ENCODE results near the gene CDC42BPA.

Gene CDC42BPA

GRCh38 chr1:227185291-227185690, 133.0 kb downstream of the CDC42BPA start:
- Histone ChIP-seq H3K27me3 (ENCODE audit: control insufficient read depth in 5 of 5, insufficient read depth in 4 of 5, low read length in 5 of 5) (no peaks in the 10 kb centered on the region), H3K4me3 (ENCODE audit: low read depth in 1 of 5, low read length in 5 of 5) (no peak overlapping the region), H3K27ac (ENCODE audit: low read depth, low read length) (no peak overlapping the region), H3K9ac (ENCODE audit: low read length in 5 of 5) (no peak overlapping the region), H3K4me1 (ENCODE audit: control insufficient read depth in 5 of 5, insufficient read depth in 5 of 5, low read length in 5 of 5) (no peaks in the 10 kb centered on the region), H3K9me3 (ENCODE audit: control insufficient read depth in 5 of 5, low read length in 5 of 5) (no peaks in the 10 kb centered on the region), H3K36me3 (ENCODE audit: control insufficient read depth in 5 of 5, insufficient read depth in 5 of 5, low read length in 5 of 5) (no peaks in the 10 kb centered on the region)

GRCh38 chr1:227182012-227182411, 136.3 kb downstream of the CDC42BPA start:
- Histone ChIP-seq H3K27ac (ENCODE audit: low read depth, low read length) (no peak overlapping the region), H3K36me3 (ENCODE audit: control insufficient read depth in 5 of 5, insufficient read depth in 5 of 5, low read length in 5 of 5) (peaks cover 0 to 4% (median 0%) of the 10 kb centered on the region in 5 donors), H3K4me1 (ENCODE audit: control insufficient read depth in 5 of 5, insufficient read depth in 5 of 5, low read length in 5 of 5) (no peaks in the 10 kb centered on the region), H3K9ac (ENCODE audit: low read length in 5 of 5) (no peak overlapping the region), H3K4me3 (ENCODE audit: low read depth in 1 of 5, low read length in 5 of 5) (no peak overlapping the region), H3K27me3 (ENCODE audit: control insufficient read depth in 5 of 5, insufficient read depth in 4 of 5, low read length in 5 of 5) (no peaks in the 10 kb centered on the region), H3K9me3 (ENCODE audit: control insufficient read depth in 5 of 5, low read length in 5 of 5) (no peaks in the 10 kb centered on the region)

- peaks cover 0 to 4% (median 0%) of the 10 kb centered on the region in 5 donors for H3K36me3 ChIP-seq (ENCODE audit: control insufficient read depth in 5 of 5, insufficient read depth in 5 of 5, low read length in 5 of 5)
Measured at GRCh38 chr1:227175611-227176010, 142.7 kb downstream of the CDC42BPA start.

GRCh38 chr1:227174164-227174563, 144.1 kb downstream of the CDC42BPA start:
- H3K27me3 ChIP-seq (ENCODE audit: control insufficient read depth in 5 of 5, insufficient read depth in 4 of 5, low read length in 5 of 5) = no peaks in the 10 kb centered on the region
- no peak overlapping the region for H3K9ac ChIP-seq (ENCODE audit: low read length in 5 of 5)
- no peak overlapping the region for H3K27ac ChIP-seq (ENCODE audit: low read depth, low read length)
- H3K9me3 ChIP-seq (ENCODE audit: control insufficient read depth in 5 of 5, low read length in 5 of 5) = no peaks in the 10 kb centered on the region
- H3K4me3 ChIP-seq (ENCODE audit: low read depth in 1 of 5, low read length in 5 of 5) = no peak overlapping the region
- peaks cover 0 to 2% (median 0%) of the 10 kb centered on the region in 5 donors for H3K4me1 ChIP-seq (ENCODE audit: control insufficient read depth in 5 of 5, insufficient read depth in 5 of 5, low read length in 5 of 5)
- peaks cover 0 to 4% (median 0%) of the 10 kb centered on the region in 5 donors for H3K36me3 ChIP-seq (ENCODE audit: control insufficient read depth in 5 of 5, insufficient read depth in 5 of 5, low read length in 5 of 5)

More at GRCh38 chr1:227175611-227176010, 142.7 kb downstream of the CDC42BPA start:
- peaks cover 0 to under 1% (median 0%) of the 10 kb centered on the region in 5 donors for H3K4me1 ChIP-seq (ENCODE audit: control insufficient read depth in 5 of 5, insufficient read depth in 5 of 5, low read length in 5 of 5)
- H3K9me3 ChIP-seq (ENCODE audit: control insufficient read depth in 5 of 5, low read length in 5 of 5) = no peaks in the 10 kb centered on the region
- no peaks in the 10 kb centered on the region for H3K27me3 ChIP-seq (ENCODE audit: control insufficient read depth in 5 of 5, insufficient read depth in 4 of 5, low read length in 5 of 5)
- no peak overlapping the region for H3K9ac ChIP-seq (ENCODE audit: low read length in 5 of 5)
- H3K4me3 ChIP-seq (ENCODE audit: low read depth in 1 of 5, low read length in 5 of 5) = no peak overlapping the region
- no peak overlapping the region for H3K27ac ChIP-seq (ENCODE audit: low read depth, low read length)

- no peaks in the 10 kb centered on the region for H3K9me3 ChIP-seq (ENCODE audit: control insufficient read depth in 5 of 5, low read length in 5 of 5)
Measured at GRCh38 chr1:227170361-227171166, 147.7 kb downstream of the CDC42BPA start.

GRCh38 chr1:227169343-227169742, 148.9 kb downstream of the CDC42BPA start:
- no peak overlapping the region for H3K27ac ChIP-seq (ENCODE audit: low read depth, low read length)

More at GRCh38 chr1:227170361-227171166, 147.7 kb downstream of the CDC42BPA start:
- H3K4me1 ChIP-seq (ENCODE audit: control insufficient read depth in 5 of 5, insufficient read depth in 5 of 5, low read length in 5 of 5) = peaks cover 0 to 2% (median 0%) of the 10 kb centered on the region in 5 donors
- no peaks in the 10 kb centered on the region for H3K27me3 ChIP-seq (ENCODE audit: control insufficient read depth in 5 of 5, insufficient read depth in 4 of 5, low read length in 5 of 5)
- H3K9ac ChIP-seq (ENCODE audit: low read length in 5 of 5) = no peak overlapping the region
- H3K4me3 ChIP-seq (ENCODE audit: low read depth in 1 of 5, low read length in 5 of 5) = no peak overlapping the region
- no peaks in the 10 kb centered on the region for H3K36me3 ChIP-seq (ENCODE audit: control insufficient read depth in 5 of 5, insufficient read depth in 5 of 5, low read length in 5 of 5)
- H3K27ac ChIP-seq (ENCODE audit: low read depth, low read length) = no peak overlapping the region

GRCh38 chr1:227167276-227168101, 150.8 kb downstream of the CDC42BPA start:
- Histone ChIP-seq H3K4me1 (ENCODE audit: control insufficient read depth in 5 of 5, insufficient read depth in 5 of 5, low read length in 5 of 5) (peaks cover 0 to 2% (median 0%) of the 10 kb centered on the region in 5 donors), H3K27ac (ENCODE audit: low read depth, low read length) (no peak overlapping the region)

More at GRCh38 chr1:227169343-227169742, 148.9 kb downstream of the CDC42BPA start:
- H3K4me3 ChIP-seq (ENCODE audit: low read depth in 1 of 5, low read length in 5 of 5) = no peak overlapping the region
- no peak overlapping the region for H3K9ac ChIP-seq (ENCODE audit: low read length in 5 of 5)
- no peaks in the 10 kb centered on the region for H3K9me3 ChIP-seq (ENCODE audit: control insufficient read depth in 5 of 5, low read length in 5 of 5)
- H3K36me3 ChIP-seq (ENCODE audit: control insufficient read depth in 5 of 5, insufficient read depth in 5 of 5, low read length in 5 of 5) = no peaks in the 10 kb centered on the region
- H3K27me3 ChIP-seq (ENCODE audit: control insufficient read depth in 5 of 5, insufficient read depth in 4 of 5, low read length in 5 of 5) = no peaks in the 10 kb centered on the region
- H3K4me1 ChIP-seq (ENCODE audit: control insufficient read depth in 5 of 5, insufficient read depth in 5 of 5, low read length in 5 of 5) = peaks cover 0 to 2% (median 0%) of the 10 kb centered on the region in 5 donors

GRCh38 chr1:227166559-227166958, 151.7 kb downstream of the CDC42BPA start:
- no peaks in the 10 kb centered on the region for H3K9me3 ChIP-seq (ENCODE audit: control insufficient read depth in 5 of 5, low read length in 5 of 5)
- H3K27me3 ChIP-seq (ENCODE audit: control insufficient read depth in 5 of 5, insufficient read depth in 4 of 5, low read length in 5 of 5) = no peaks in the 10 kb centered on the region
- peaks cover 0 to 2% (median 0%) of the 10 kb centered on the region in 5 donors for H3K4me1 ChIP-seq (ENCODE audit: control insufficient read depth in 5 of 5, insufficient read depth in 5 of 5, low read length in 5 of 5)

More at GRCh38 chr1:227167276-227168101, 150.8 kb downstream of the CDC42BPA start:
- no peaks in the 10 kb centered on the region for H3K36me3 ChIP-seq (ENCODE audit: control insufficient read depth in 5 of 5, insufficient read depth in 5 of 5, low read length in 5 of 5)
- H3K9ac ChIP-seq (ENCODE audit: low read length in 5 of 5) = no peak overlapping the region
- no peaks in the 10 kb centered on the region for H3K9me3 ChIP-seq (ENCODE audit: control insufficient read depth in 5 of 5, low read length in 5 of 5)
- H3K4me3 ChIP-seq (ENCODE audit: low read depth in 1 of 5, low read length in 5 of 5) = no peak overlapping the region
- no peaks in the 10 kb centered on the region for H3K27me3 ChIP-seq (ENCODE audit: control insufficient read depth in 5 of 5, insufficient read depth in 4 of 5, low read length in 5 of 5)

GRCh38 chr1:227161470-227161869, 156.8 kb downstream of the CDC42BPA start:
- H3K27ac ChIP-seq (ENCODE audit: low read depth, low read length) = no peak overlapping the region
- H3K4me3 ChIP-seq (ENCODE audit: low read depth in 1 of 5, low read length in 5 of 5) = no peak overlapping the region
- H3K4me1 ChIP-seq (ENCODE audit: control insufficient read depth in 5 of 5, insufficient read depth in 5 of 5, low read length in 5 of 5) = no peaks in the 10 kb centered on the region
- H3K9me3 ChIP-seq (ENCODE audit: control insufficient read depth in 5 of 5, low read length in 5 of 5) = no peaks in the 10 kb centered on the region
- H3K27me3 ChIP-seq (ENCODE audit: control insufficient read depth in 5 of 5, insufficient read depth in 4 of 5, low read length in 5 of 5) = no peaks in the 10 kb centered on the region
- H3K36me3 ChIP-seq (ENCODE audit: control insufficient read depth in 5 of 5, insufficient read depth in 5 of 5, low read length in 5 of 5) = peaks cover 8 to 14% (median 11%) of the 10 kb centered on the region in 5 donors
- no peak overlapping the region for H3K9ac ChIP-seq (ENCODE audit: low read length in 5 of 5)

More at GRCh38 chr1:227166559-227166958, 151.7 kb downstream of the CDC42BPA start:
- Histone ChIP-seq H3K27ac (ENCODE audit: low read depth, low read length) (no peak overlapping the region), H3K4me3 (ENCODE audit: low read depth in 1 of 5, low read length in 5 of 5) (no peak overlapping the region), H3K9ac (ENCODE audit: low read length in 5 of 5) (no peak overlapping the region), H3K36me3 (ENCODE audit: control insufficient read depth in 5 of 5, insufficient read depth in 5 of 5, low read length in 5 of 5) (no peaks in the 10 kb centered on the region)

Measured in subcutaneous abdominal adipose tissue (tissue), 5 donors.